NCI-H2029 (cell line): Measurements from ENCODE around the gene FLVCR1.

ENCODE experiments used
- DNase-seq: peaks from one replicate; lab custom pipeline; 2025; lab: John Stamatoyannopoulos, UW

The FLVCR1 gene

DNA sequence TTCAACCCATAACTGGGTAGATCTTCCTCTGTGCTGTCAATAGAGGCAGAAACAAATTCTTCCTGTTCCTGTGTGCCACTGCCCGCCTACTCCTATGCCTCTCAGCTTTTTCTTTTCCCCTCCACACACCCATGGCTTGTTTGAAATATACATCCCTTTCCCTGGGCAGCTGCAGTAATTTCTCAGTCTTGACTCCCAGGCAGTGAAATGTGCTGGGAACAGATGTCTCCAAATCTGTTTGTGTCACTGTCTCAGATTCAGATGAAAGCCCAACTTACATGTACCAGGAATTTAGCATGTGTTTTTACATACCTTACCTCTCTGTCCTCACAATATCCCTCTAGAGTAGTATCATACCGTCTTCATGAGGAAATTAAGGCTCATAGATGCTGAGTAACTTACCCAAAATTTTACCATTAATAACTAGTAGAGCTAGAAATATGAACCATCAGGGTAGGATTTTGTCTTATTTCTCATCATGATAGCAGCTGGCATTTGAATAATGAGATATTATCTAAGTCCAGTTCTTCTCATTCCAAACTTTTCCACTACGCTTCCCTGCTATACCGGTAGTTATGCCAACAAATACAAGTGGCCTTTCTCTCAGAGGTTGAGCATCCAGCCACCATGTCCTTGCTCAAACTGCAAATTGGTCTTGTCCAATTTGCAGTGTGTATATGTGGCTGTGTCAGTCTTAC, 87.5 kb downstream of the FLVCR1 start:
- DNase-seq = no peak

- DNase-seq = no peak
Observed at GRCh38 chr1:212946872-212947271, 88.8 kb downstream of the FLVCR1 start.
